Measurements from ENCODE around the gene CBX1.

The CBX1 gene

DNA sequence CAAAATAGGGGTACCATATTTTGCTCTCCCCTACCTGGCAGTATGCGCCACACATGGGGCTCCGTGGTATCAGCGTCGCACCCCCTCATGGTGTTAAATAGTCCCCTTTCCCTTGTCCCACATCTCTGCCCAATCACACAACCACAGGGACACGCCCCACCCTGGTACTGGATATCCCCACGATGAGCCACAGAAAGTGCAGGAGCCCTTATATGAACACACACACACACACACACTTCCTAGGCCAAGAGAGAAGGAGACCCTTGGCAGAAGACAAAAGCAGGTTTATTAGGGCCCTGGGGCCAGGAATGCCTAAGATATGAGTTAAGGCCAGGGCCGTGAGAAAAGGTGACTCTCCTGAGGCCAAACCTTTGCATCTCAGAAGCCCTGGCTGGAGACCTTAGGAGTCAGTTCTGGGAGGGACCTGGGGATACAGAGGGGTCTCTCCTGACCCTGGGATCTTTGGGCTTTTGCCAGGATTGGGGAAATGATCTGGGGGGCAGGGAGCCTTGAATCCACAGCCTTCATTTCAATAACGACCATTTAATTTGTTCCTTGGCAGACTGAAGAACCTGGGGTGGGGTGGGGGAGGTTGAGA lies 75.3 kb downstream of the CBX1 start:
- DNase-seq (ENCODE audit: low read depth), result peak; percentile 77

DNA sequence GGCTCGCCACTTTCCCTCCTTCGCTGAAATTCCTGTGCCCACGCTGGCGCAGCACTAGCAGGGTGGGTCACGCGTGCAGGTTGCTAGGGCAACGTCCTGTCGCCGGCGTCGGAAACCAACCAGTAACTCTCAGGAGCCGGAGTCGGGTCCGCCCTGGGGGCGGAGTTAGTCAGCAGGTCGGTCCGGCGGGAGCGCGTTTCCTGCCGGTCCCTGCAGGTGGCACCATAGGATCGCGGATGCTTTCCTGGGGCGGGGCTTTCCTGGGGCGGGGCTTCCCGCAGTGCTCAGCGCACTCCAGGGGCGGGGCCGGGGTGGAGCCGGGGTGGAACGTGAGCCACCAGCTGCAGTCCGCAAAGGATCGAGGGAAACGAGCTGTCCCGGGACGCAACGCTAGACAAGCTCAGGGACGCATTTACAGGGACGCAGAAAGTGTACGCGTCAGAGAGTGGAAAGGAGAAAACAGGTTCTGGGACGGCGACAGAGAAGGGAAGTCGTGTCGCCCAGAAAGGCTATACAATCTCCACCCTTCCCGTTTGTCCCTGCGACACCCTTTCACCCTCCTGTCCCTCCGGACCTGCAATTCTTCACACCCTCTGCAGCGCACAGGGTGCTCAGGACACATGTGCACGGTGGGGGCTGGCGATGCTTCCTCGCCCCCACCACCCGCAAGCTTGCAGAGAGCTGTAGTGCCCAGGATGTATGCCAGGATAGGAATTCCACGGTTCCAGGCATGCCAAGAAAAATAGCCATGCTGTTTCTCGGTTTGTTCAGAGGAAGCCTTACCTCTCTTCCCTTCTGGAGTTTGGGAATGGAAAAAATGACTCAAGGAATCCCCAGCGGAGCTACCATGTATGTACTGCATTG lies 76.0 kb downstream of the CBX1 start:
- peak; percentile 98 for DNase-seq (ENCODE audit: low read depth)

- peak; percentile 74 for DNase-seq (ENCODE audit: low read depth)
Measured at GRCh38 chr17:48024149-48025039, 76.9 kb downstream of the CBX1 start.

DNA sequence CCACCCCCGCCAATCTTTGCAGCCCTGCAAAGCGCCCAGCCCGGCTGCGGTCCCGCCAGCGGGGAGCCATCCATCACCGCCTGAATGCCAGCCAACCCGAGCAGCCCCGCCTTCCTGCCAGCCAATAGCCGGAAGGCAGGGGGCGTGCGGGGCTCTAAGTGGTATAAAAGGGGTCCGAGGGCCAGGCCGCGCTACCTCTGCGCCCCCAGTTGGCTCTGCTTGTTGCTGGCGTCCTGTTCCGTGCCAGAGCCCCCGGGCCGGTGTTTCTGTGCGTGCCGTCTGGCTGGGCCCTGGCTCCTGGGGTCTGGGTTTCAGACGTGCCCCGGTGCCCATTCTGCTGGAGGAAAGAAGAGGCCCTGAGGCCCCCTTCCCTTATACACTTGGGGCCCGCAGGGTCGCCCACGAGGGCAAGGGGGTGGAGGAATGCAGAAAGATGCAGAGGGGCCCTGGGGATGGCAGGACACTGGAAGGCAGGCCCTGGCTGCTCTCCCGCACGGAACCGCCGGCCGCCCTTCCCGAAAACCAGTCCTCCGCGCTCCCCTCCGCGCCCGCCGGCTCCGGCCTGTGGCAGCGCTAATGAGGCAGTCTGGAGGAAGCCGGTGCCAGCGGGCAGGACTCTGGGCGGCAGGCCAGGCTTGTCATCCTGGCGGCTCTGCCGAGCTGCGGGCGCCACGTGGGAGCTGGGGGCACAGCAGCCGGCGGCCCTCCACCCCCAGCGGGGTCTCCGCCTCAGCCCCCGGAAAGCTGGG lies 77.7 kb downstream of the CBX1 start:
- peak; percentile 85 for DNase-seq (ENCODE audit: low read depth)

GRCh38 chr17:48022901-48023300 lies 78.4 kb downstream of the CBX1 start:
- no peak for DNase-seq (ENCODE audit: low read depth)

GRCh38 chr17:48021934-48022333 lies 79.3 kb downstream of the CBX1 start:
- DNase-seq (ENCODE audit: low read depth), result no peak

Data from ELR (cell line).